Activated CD4-positive, alpha-beta memory T cell treated with anti-CD3 and anti-CD28 coated beads for 36 hours (primary cell): Measurements from ENCODE around the gene GRID1. TPM values are rescaled to one million over a fixed set of nuclear protein-coding genes. Genes with fewer than 3 reads are reported as not detected.

ENCODE experiments used
- CTCF ChIA-PET: fragments of 350-600 bp; sonication (Branson Sonifier 250); formaldehyde crosslinking; loops from one replicate; lab custom pipeline; 2021; ENCODE audit warnings: antibody characterized with exemption, inconsistent platforms; lab: Charles Lee
- POLR2A ChIA-PET: fragments of 350-600 bp; sonication (Branson Sonifier 250); formaldehyde crosslinking; loops from one replicate; lab custom pipeline; 2021; ENCODE audit warnings: antibody characterized with exemption; lab: Charles Lee
- DNase-seq: peaks from one replicate; pipeline ENCODE4 v3.0.0-alpha.2; 2020
- H3K27ac Mint-ChIP-seq: one replicate; pipeline ENCODE4 v1.8.0; 2021; ENCODE audit warnings: mixed read lengths
- H3K27me3 Mint-ChIP-seq: one replicate; pipeline ENCODE4 v1.8.0; 2021; ENCODE audit warnings: mixed read lengths
- H3K36me3 Mint-ChIP-seq: one replicate; pipeline ENCODE4 v1.8.0; 2021; ENCODE audit warnings: mixed read lengths
- H3K4me1 Mint-ChIP-seq: one replicate; pipeline ENCODE4 v1.8.0; 2021; ENCODE audit warnings: low read depth, mixed read lengths
- H3K4me3 Mint-ChIP-seq: one replicate; pipeline ENCODE4 v1.8.0; 2021; ENCODE audit warnings: mild to moderate bottlenecking, mixed read lengths
- H3K9me3 Mint-ChIP-seq: one replicate; pipeline ENCODE4 v1.8.0; 2021; ENCODE audit warnings: mixed read lengths
- intact Hi-C: fragments of 100-400 bp; cut with micrococcal nuclease; formaldehyde crosslinking; loops from one replicate; pipeline ENCODE4 v1.15.1; 2023
- total RNA-seq, 2 experiments: library from RNA; stranded (reverse); gene quantifications; one replicate each; pipeline ENCODE4 v1.2.3, GENCODE V29; 2021

Gene GRID1
- total RNA-seq, 2 experiments from 2014 or later = not detected

GRCh38 chr10:86288695-86289576 is 77.7 kb downstream of the GRID1 start:
- intact Hi-C loops = no loop called here
- no peak overlapping the region for H3K4me3 Mint-ChIP-seq
- H3K36me3 Mint-ChIP-seq = no peaks in the 10 kb centered on the region
- ChIA-PET CTCF (no interaction called here), POLR2A (no interaction called here)
- no peak for DNase-seq
- no peaks in the 10 kb centered on the region for H3K4me1 Mint-ChIP-seq
- no peaks in the 10 kb centered on the region for H3K9me3 Mint-ChIP-seq
- H3K27me3 Mint-ChIP-seq = no peaks in the 10 kb centered on the region
- H3K27ac Mint-ChIP-seq = no peak overlapping the region

DNA sequence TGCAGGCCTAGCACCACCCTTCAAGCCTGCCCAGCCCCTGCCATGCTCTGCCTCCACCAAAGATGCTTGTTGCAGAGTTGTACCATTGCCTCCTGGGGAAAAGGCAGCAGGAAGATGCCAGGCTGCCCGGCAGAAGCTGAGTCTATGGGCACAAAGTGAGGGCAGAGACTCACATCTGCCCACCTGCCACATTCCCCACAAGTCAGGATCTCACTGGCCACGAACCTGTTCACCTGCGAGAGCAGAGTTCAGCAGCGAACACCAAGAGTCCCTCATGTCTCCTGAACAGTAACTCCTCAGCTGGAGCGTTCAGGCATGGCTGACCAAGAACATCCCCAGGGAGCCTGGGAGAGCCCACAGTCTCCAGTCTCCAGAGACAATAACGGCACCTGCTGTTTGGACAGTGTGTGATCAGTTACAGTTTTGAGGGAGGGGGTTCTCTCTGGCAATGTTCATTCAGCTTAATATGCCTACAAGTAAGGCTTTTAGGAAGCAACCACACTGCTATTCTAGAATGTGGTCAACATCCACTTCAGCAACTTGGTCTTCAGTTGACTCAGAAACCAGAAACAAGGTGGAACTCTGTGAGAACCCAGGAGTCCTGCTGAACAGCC is 78.5 kb downstream of the GRID1 start:
- intact Hi-C loops = no loop called here
- DNase-seq = no peak
- H3K27ac Mint-ChIP-seq = no peak overlapping the region
- H3K9me3 Mint-ChIP-seq = no peaks in the 10 kb centered on the region
- H3K4me3 Mint-ChIP-seq = no peak overlapping the region
- no peaks in the 10 kb centered on the region for H3K4me1 Mint-ChIP-seq
- ChIA-PET CTCF (no interaction called here), POLR2A (no interaction called here)
- peaks cover 3% of the 10 kb centered on the region for H3K27me3 Mint-ChIP-seq
- H3K36me3 Mint-ChIP-seq = no peaks in the 10 kb centered on the region

DNA sequence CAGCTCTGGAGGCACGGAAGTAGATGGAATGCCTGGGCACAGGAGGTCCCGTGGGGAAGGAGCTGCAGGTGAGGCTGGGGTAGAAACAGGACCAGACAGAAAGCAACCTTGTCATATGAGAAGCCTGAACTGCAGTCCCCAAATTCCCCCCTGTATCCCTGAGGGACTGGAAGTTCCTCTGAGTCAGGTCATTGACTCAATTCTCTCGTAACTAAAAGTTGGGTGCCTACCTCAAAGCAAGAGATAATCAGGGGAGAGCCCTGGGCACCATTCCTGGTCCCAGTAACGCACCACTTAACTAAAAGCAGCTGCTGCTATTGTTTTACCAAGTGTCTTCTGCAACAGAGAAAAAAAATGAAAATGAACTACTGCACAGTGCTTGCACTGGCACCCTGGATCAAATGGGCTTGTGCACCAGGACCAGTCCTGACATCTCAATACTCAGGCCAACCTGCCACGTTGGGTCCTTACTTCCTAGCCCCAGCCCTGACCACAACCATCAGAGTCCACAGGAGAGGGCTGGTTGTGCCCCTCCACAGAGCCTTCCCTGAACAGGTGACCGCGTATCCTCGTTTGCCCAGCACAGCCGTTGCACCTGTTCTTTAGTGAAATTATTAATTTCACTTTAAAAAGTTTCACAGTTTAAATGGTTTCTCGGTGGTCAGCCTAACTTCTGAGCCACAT is 79.3 kb downstream of the GRID1 start:
- no peak overlapping the region for H3K4me3 Mint-ChIP-seq
- H3K36me3 Mint-ChIP-seq = no peaks in the 10 kb centered on the region
- intact Hi-C loops = no loop called here
- DNase-seq = no peak
- no peaks in the 10 kb centered on the region for H3K4me1 Mint-ChIP-seq
- POLR2A ChIA-PET = no interaction called here
- CTCF ChIA-PET = no interaction called here
- H3K9me3 Mint-ChIP-seq = no peaks in the 10 kb centered on the region
- H3K27ac Mint-ChIP-seq = no peak overlapping the region
- peaks cover 3% of the 10 kb centered on the region for H3K27me3 Mint-ChIP-seq

- intact Hi-C loops = no loop called here
- no peaks in the 10 kb centered on the region for H3K9me3 Mint-ChIP-seq
- no peak for DNase-seq
These were observed 80.1 kb downstream of the GRID1 start for GRCh38 chr10:86286236-86287109.

DNA sequence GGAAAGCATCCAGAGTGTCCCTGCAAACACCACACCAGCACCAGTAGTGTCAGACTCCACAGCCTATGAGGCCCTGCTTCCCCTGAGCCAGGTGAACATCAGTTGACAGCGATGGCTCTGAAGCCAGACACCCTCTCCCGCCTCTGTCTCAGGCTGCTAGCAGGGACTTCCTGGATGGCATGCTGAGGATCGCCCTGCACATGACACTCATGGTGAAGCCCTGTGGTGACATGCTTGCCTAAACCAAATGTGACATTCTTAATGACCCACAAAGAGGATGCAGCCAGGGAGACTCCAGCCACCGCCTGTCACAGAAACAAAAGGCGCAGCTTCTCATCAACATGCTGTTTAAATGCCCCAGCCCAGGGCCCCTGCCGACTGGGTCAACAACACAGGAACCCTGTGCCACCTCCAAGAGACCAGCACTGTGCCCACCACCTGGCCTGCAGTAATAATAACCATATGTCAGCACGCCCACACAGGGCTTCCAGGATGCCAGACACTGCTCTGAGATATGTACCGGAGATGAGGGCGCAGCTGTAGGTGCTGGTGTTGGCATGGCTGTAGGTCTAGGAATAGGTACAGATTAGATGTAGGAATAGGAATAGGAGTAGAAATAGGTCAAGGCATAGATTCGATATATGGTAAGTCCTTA is 81.3 kb downstream of the GRID1 start:
- Mint-ChIP-seq H3K27me3 (peaks cover 3% of the 10 kb centered on the region), H3K4me1 (no peaks in the 10 kb centered on the region), H3K27ac (no peak overlapping the region), H3K36me3 (no peaks in the 10 kb centered on the region), H3K9me3 (no peaks in the 10 kb centered on the region), H3K4me3 (no peak overlapping the region)
- POLR2A ChIA-PET = no interaction called here
- no peak for DNase-seq
- intact Hi-C loops = no loop called here
- CTCF ChIA-PET = no interaction called here

More at GRCh38 chr10:86286236-86287109, 80.1 kb downstream of the GRID1 start:
- Mint-ChIP-seq H3K27ac (no peak overlapping the region), H3K4me1 (no peaks in the 10 kb centered on the region), H3K27me3 (peaks cover 3% of the 10 kb centered on the region), H3K36me3 (no peaks in the 10 kb centered on the region), H3K4me3 (no peak overlapping the region)
- CTCF ChIA-PET = no interaction called here
- POLR2A ChIA-PET = no interaction called here

DNA sequence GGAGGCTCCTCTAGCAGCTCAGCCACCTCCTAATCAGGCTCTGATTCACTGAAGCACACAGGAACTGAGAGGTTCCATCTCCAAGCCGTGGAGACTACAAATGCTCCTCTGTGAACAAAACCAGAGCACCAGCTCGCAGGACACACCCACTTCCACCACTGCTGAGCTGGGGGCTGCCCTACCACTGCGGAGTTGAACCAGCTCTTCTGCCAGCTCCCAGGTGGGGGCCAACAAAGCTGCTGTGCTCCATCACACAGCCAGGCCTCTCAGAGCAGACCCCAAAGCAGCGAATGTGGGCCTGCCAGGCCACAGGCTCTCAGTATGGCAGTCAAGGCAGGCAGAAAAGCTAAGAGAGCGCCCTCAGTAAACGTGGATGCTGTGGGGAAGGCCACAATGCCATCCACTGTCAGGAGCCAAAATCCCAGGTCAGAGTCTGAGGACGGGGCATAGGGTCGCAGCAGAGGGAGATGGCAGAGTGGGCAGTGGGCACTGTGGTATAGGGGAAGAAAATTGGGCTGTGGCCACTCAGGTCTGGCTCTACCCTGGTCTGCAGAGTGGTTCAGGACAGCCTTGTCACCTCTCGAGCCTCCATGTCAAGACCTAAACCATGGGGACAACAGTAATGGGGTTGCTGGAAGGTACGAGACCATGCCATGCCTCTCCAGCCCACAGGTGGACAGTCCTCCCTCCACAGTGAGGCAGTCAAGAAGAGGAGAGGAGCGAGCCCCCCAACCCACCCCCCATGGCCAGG is 82.1 kb downstream of the GRID1 start:
- ChIA-PET CTCF (no interaction called here), POLR2A (no interaction called here)
- Mint-ChIP-seq H3K9me3 (no peaks in the 10 kb centered on the region), H3K27ac (no peak overlapping the region), H3K27me3 (peaks cover 3% of the 10 kb centered on the region), H3K4me3 (no peak overlapping the region), H3K36me3 (no peaks in the 10 kb centered on the region), H3K4me1 (no peaks in the 10 kb centered on the region)
- DNase-seq = no peak
- intact Hi-C loops = no loop called here

GRCh38 chr10:86283466-86284287 is 82.9 kb downstream of the GRID1 start:
- H3K27me3 Mint-ChIP-seq = peaks cover 3% of the 10 kb centered on the region
- no peak for DNase-seq
- H3K9me3 Mint-ChIP-seq = peaks cover under 1% of the 10 kb centered on the region
- no peak overlapping the region for H3K27ac Mint-ChIP-seq
- H3K4me1 Mint-ChIP-seq = no peaks in the 10 kb centered on the region
- ChIA-PET CTCF (no interaction called here), POLR2A (no interaction called here)
- H3K36me3 Mint-ChIP-seq = no peaks in the 10 kb centered on the region
- intact Hi-C loops = no loop called here
- no peak overlapping the region for H3K4me3 Mint-ChIP-seq

GRCh38 chr10:86282664-86283465 is 83.7 kb downstream of the GRID1 start:
- Mint-ChIP-seq H3K27me3 (peaks cover 3% of the 10 kb centered on the region), H3K4me3 (no peak overlapping the region), H3K27ac (no peak overlapping the region), H3K36me3 (no peaks in the 10 kb centered on the region), H3K9me3 (peaks cover 2% of the 10 kb centered on the region), H3K4me1 (no peaks in the 10 kb centered on the region)
- intact Hi-C loops = no loop called here
- POLR2A ChIA-PET = no interaction called here
- DNase-seq = no peak
- CTCF ChIA-PET = no interaction called here

GRCh38 chr10:86281396-86281795 is 85.2 kb downstream of the GRID1 start:
- DNase-seq = no peak
- no peak overlapping the region for H3K27ac Mint-ChIP-seq
- peaks cover 3% of the 10 kb centered on the region for H3K27me3 Mint-ChIP-seq
- intact Hi-C loops = no loop called here
- POLR2A ChIA-PET = no interaction called here
- no peaks in the 10 kb centered on the region for H3K36me3 Mint-ChIP-seq
- CTCF ChIA-PET = no interaction called here
- H3K4me3 Mint-ChIP-seq = no peak overlapping the region
- H3K9me3 Mint-ChIP-seq = peaks cover 6% of the 10 kb centered on the region
- H3K4me1 Mint-ChIP-seq = no peaks in the 10 kb centered on the region

GRCh38 chr10:86269332-86269731 is 97.3 kb downstream of the GRID1 start:
- H3K9me3 Mint-ChIP-seq = peaks cover 21% of the 10 kb centered on the region
- H3K4me1 Mint-ChIP-seq = no peaks in the 10 kb centered on the region
- no peaks in the 10 kb centered on the region for H3K36me3 Mint-ChIP-seq
- H3K27me3 Mint-ChIP-seq = peaks cover 13% of the 10 kb centered on the region
- DNase-seq = no peak
- intact Hi-C loops = no loop called here
- ChIA-PET CTCF (no interaction called here), POLR2A (no interaction called here)
- no peak overlapping the region for H3K4me3 Mint-ChIP-seq
- H3K27ac Mint-ChIP-seq = no peak overlapping the region
